ENCODE data around the gene FZR1.

The FZR1 gene

GRCh38 chr19:3505598-3506383 is at the start of gene FZR1:
Gene FZR1, plus strand, starts transcription at chr19:3506311. Its CDS starts 16,679 bp downstream, at chr19:3522990.
- DNase-seq = peak; percentile 99

GRCh38 chr19:3456925-3457527 is 49.1 kb upstream of the FZR1 start:
- DNase-seq = no peak

- DNase-seq = no peak
These were observed 48.4 kb upstream of the FZR1 start for GRCh38 chr19:3457528-3458228.

DNA sequence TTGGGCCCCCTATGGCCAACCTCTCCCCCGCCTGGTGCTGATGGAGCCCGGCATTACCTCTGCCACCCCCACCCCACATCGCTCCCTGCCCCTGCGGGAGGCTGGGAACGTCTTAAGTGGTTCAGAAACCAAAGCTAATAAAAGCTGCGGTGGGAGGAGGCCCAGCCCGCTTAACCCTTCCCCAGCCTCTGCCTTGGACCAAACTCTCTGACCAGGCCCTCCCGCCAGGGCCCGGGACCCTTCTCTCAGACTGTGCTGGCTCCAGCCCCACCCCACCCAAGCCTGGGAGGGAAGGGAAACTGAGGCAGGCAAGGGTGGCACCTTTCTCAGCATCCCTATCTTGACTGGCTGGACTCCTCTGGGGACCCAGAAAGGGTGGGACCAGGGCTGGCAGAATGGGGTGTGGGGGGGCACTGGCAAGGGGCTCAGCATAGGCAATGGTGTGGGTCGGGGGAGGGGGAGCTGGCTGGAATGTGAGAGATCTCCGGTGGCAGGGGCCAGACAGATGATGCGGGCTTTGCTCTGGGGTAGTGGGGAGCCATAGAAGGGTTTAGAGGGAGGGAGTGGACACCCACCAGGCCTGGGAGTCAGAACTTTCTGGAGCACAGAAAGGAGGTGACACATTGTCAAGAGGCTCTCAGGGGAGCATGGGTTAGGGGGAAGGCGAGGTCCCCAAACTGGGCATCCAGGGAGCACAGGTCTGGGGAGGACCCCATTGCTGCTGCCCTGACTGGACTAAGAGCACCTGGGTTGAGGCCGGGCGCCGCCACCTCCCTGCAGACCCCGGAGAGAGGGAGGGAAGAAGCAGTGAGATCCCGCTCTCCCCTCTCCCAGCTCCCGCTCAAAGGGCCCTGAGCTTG is 47.7 kb upstream of the FZR1 start:
- no peak for DNase-seq

- no peak for DNase-seq
These were observed 46.8 kb upstream of the FZR1 start for GRCh38 chr19:3459089-3459881.

- no peak for DNase-seq
These were observed 46.0 kb upstream of the FZR1 start for GRCh38 chr19:3459965-3460582.

- no peak for DNase-seq
These were observed 43.0 kb upstream of the FZR1 start for GRCh38 chr19:3462991-3463713.

DNA sequence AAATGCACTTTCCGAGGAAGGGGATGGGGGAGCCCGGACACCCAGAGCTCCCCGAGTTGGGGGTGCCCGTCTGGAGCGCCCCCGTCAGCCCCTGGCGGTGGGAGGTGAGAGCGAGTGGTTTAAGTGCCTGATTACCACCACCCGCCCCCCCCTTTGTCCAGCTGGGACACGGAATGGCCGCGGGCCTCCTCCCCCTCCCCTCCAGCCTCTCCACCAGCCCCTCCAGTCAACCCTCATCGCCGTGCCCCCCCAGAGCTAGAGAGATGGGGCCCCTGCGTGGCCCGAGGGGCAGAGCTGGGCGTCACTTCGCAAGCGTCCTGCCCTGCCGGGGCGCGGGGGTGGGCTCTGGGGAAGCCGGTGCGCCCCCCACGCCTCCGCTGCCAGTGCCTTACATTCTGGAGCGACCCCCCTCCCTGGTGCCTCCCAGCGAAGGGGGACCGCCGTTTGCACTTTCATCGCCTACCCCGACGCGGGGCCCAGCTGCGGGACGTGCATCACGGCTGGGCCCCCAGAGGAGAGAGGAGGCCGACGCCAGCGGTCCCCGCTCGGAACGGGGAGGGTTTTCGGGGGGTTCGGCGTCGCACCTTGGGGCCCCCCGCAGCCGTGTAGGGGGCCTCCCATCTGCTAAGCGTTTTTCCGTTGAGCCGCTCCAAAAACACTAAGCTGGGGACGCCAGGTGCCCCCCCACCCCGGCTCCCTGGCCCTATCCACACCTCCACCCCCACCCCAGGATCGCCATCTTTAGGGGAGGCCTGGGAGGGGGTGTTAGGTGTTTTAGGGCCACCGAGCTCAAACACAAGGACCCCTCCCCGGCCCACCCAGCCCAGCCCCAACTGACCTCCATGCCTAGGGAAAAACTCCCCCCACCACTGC is 42.2 kb upstream of the FZR1 start:
- DNase-seq = no peak

DNA sequence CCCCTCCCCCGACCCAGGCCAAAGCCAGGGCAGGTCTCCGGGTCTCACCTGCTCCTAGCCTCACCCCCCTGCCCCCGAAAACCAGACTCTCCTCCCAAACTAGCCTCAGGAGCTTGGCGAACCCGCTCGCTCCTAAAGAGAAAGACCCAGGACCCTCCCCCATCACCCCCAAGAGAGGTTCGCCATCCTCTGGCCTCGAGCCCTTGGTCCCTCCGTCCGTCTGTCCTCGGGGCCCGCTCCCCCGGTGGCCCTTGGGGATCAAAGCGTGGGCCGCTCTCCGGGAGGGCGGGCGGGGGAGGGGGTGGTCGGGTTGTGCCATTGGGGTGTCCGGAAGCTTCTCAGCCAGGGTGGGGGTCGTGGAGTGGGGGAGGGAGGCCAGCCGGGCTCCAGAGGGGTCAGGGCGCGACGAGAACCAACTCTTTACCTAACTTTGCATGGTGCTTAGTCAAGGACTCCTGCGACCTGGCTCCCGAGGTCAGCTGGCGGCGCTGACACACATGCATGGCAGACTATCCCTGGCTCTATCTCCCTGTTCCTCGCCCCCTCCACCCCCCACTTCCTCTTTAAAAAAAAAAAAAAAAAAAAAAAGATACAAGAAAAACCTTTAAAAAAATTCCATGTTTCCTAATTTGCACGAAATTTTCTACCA is 41.4 kb upstream of the FZR1 start:
- no peak for DNase-seq

DNA sequence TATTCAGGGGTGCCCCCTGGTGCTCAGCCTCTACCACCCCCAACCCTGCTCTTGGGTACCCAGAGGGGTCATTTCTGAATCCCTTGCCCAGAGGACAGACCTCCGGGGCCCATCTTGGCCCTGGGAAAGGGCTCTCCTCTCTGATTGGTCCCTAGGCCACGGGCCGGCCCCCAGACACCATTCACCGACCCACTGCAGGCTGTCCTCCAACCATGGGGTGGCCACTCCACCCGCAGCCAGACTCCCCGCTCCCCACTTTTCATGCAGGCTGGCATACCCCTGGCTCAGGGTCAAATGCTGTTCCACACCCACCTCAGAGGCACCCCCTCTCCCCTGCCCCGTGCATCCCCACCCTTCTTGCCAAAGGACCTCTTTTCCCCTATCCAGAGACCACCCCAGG is 40.6 kb upstream of the FZR1 start:
- DNase-seq = no peak

DNA sequence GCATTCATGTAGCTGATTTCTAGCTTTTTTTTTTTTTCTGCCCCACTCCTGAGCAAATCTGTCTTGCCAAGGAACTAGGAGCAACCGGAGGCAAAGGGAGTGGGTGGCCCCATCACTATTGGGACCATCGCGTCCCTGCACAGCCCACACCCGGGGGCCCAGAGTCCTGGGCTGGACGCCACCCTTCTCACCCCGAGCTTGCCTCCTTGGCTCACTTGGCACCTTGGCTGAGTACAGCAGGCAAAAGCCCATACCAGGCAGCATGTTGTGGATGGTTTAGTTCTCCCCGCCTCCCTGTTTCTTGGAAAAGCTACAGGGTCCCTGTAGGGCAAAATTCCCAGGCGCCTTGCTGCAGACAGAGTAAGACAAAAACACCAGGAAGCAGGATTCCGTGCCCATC is 39.5 kb upstream of the FZR1 start:
- DNase-seq = no peak

GRCh38 chr19:3467437-3468198 is 38.5 kb upstream of the FZR1 start:
- no peak for DNase-seq

DNA sequence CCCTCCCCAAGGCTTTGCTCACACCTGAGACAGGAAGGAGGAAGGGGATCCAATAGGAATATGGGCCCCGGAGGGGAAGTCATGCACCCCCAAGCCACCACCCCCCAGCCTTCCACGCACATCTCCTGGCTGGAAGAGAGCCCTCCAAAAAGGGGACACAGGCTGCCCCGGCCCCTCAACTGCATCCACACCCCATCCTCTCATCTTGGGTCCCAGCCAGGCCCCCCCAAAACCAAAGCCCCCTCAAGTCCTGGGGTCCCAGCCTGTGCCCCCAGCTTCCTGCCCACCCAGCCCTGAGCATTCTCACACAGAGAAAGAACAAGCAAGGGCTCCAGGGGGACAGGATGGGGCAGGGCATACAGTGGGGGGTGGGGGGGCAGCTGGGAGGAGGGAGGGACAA is 37.9 kb upstream of the FZR1 start:
- no peak for DNase-seq

DNA sequence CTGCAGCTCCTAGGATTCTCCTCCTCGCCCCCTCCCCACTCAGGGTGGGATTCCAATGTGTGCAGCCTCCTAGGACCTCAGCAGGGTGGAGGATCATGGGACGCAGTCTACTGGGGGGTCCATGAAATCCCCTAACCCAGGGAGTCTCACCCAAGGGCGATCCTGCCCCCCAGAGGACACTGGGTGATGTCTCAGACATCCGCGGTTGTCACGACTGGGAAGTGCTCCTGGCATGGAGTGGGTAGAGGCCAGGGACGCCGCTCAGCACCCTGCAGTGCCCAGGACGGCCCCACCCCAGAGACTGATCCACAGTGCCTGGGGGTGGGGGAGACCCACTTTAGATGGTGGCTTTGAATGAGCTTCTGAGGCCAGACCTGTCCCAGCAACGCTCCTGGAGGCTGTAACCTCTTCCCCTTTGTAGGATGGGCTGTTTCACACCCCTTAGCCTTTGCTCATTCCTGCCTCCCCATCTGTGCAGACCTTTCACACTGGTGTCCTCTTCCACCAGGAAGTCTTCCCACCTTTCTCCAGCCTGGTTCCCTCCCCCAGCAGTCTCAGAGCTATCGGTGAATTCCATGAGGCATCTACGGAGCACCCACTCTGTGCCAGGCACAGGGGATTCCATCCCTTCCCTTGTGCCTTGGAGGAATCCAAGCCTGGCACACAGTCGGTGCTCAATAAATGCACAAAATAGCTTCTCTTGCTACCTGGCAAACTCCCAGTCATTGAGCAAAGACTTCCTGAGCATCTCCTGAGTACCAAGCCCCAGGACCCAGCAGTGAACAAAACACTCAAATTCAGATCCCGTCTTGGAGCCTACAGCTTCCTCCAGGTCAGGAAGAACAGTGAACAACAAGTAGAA is 36.2 kb upstream of the FZR1 start:
- no peak for DNase-seq

DNA sequence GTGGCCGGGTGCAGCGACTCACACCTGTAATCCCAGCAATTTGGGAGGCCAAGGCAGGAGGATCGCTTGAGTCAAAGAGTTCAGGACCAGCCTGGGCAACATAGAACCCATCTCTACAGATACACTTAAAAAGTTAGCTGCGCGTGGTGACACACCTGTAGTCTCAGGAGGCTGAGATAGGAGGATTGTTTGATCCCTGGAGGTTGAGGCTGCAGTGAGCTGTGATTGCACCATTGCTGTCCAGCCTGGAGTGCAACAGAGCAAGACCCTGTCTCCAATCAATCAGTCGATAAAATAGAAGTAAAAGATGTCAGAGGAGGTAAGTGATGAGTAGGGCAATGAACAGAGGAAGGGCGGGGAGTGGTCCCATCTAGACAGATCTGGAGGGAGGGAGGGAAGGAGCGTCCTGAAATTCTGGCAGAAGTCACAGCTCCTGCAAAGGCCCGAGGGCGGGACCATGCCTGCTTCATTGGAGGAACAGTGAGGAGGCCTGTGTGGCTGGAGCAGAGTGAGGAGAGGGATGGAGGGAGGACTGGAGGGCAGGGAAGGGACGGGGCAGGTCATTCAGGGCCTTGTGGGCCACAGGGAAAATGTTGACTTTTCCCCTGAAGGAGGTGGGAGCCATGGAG is 35.5 kb upstream of the FZR1 start:
- DNase-seq = no peak

DNA sequence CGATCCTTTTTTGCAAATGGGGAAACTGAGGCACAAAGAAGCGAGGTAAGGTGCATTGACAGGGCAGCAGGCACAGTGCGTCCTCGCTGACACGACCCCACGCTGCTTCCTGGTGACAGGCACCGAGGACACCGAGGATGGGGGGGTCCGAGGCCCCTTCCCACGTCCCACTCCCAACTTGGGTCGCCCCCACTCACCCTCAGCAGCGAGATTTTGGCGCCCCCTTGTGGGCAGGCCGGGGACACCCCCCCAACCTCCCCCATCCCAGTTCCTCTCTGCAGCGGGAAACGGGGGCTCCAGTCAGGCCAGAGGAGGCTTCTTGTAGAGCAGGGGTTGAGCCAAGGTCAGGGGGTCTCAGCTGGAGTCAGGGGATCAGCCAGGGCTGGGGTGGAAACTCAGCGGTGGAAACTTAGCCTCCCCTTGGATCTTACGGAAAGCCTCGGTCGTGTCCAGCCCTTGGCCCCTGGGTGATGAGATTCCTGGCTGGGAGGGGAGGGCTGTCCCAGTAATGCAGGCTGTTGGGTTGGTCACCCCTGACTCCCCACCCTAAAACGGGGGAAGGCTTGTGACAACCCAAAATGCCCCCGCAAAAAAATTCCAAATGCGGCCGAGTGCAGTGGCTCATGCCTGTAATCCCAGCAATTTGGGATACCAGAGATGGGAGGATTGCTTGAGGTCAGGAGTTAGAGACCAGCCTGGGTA is 34.0 kb upstream of the FZR1 start:
- DNase-seq = peak; percentile 46

DNA sequence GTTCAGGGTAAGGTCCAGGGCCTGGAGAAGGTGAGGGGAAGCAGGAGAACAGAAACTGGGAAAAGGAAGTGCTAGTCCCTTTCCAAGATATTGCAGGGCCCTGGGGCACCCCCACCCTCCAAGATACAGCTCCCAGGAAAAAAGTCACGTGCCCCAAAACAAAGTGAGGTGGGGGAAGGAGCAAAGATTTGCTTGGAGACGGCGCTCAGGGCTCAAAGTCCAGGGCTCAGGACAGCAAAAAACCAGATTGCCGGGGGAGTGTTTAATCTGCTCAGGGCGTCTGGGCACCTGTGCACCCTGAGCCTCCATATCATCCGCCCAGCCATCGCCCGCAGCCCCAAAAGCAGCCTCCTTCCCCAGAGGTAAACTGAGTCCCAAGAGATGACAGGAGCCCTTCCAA is 32.1 kb upstream of the FZR1 start:
- DNase-seq = no peak

Data from activated CD8-positive, alpha-beta memory T cell treated with anti-CD3 and anti-CD28 coated beads, Interleukin-2, amount 50 U/mL, for 4 hours (primary cell).